HEK293 (cell line): Measurements from ENCODE around the gene SYNE1.

Experiments used
- CTCF ChIA-PET: fragments of 350-600 bp; formaldehyde crosslinking; extraction: SDS; loops from one replicate; lab custom pipeline; 2021; ENCODE audit warnings: antibody characterized with exemption; lab: Yijun Ruan, JAX
- POLR2A ChIA-PET: fragments of 300-600 bp; formaldehyde crosslinking; extraction: SDS; loops from one replicate; lab custom pipeline; 2020; ENCODE audit warnings: antibody characterized with exemption, inconsistent platforms; lab: Yijun Ruan, JAX
- H3K27ac ChIP-seq: fragments of 200-500 bp; sonication (Bioruptor generic); 2 replicates; pipeline ENCODE4 v1.5.1; 2014; ENCODE audit warnings: low read depth, low read length, control low read depth, inconsistent platforms; ENCODE audit errors: extremely low read depth
- H3K36me3 ChIP-seq, 2 experiments: fragments of 200-500 bp in 1 of 2; sonication (Bioruptor generic) in 1 of 2; 1 replicate in 1 of 2; 2 replicates in 1 of 2; pipeline ENCODE4 v1.5.1; 2014 to 2017; ENCODE audit warnings: inconsistent platforms in 2 of 2, low read length in 2 of 2; ENCODE audit not compliant: control insufficient read depth in 2 of 2, insufficient read depth in 1 of 2
- H3K4me1 ChIP-seq: fragments of 200-500 bp; sonication (Bioruptor generic); 2 replicates; pipeline ENCODE4 v1.5.1; 2014; ENCODE audit warnings: mild to moderate bottlenecking, low read length, inconsistent platforms; ENCODE audit not compliant: control insufficient read depth, insufficient read depth
- H3K4me3 ChIP-seq: 2 replicates; pipeline ENCODE4 v1.5.1; 2011; ENCODE audit warnings: low read depth, mild to moderate bottlenecking, control low read depth, low read length, moderate library complexity
- H3K9me3 ChIP-seq: fragments of 200-500 bp; sonication (Bioruptor generic); 2 replicates; pipeline ENCODE4 v1.5.1; 2014; ENCODE audit warnings: low read depth, low read length, inconsistent platforms; ENCODE audit not compliant: control insufficient read depth, insufficient read depth
- CTCF ChIP-seq: fragments of 450-650 bp; formaldehyde crosslinking; IDR thresholded peaks from 2 replicates; pipeline ENCODE4 v1.5.1; 2016; ENCODE audit warnings: missing biosample characterization, missing genetic modification characterization
- SCRT2 ChIP-seq: fragments of 450-650 bp; formaldehyde crosslinking; IDR thresholded peaks from 2 replicates; pipeline ENCODE4 v1.5.1; 2016; ENCODE audit warnings: missing biosample characterization, missing genetic modification characterization
- SETDB1 ChIP-seq: IDR thresholded peaks from one replicate; pipeline ENCODE4 v1.6.1; 2017; ENCODE audit warnings: mild to moderate bottlenecking, low read length, moderate library complexity, mixed read lengths; ENCODE audit not compliant: insufficient read length
- TRIM28 ChIP-seq: IDR thresholded peaks from 2 replicates; pipeline ENCODE4 v1.6.1; 2011; ENCODE audit warnings: low read length, control low read depth, borderline replicate concordance
- ZBTB8A ChIP-seq: fragments of 450-650 bp; formaldehyde crosslinking; IDR thresholded peaks from 2 replicates; pipeline ENCODE4 v1.5.1; 2016; ENCODE audit warnings: missing biosample characterization, missing genetic modification characterization
- ZFP69B ChIP-seq: fragments of 450-650 bp; formaldehyde crosslinking; IDR thresholded peaks from 2 replicates; pipeline ENCODE4 v1.5.1; 2016; ENCODE audit warnings: missing biosample characterization, missing genetic modification characterization
- ZNF174 ChIP-seq: fragments of 450-650 bp; formaldehyde crosslinking; IDR thresholded peaks from 2 replicates; pipeline ENCODE4 v1.5.0; 2017; ENCODE audit warnings: missing biosample characterization, mild to moderate bottlenecking, missing genetic modification characterization
- ZNF2 ChIP-seq: fragments of 450-650 bp; formaldehyde crosslinking; IDR thresholded peaks from 2 replicates; pipeline ENCODE4 v1.5.1; 2016; ENCODE audit warnings: missing biosample characterization, missing genetic modification characterization
- ZNF223 ChIP-seq: fragments of 450-650 bp; formaldehyde crosslinking; IDR thresholded peaks from 2 replicates; pipeline ENCODE4 v1.5.1; 2016; ENCODE audit warnings: missing biosample characterization, missing genetic modification characterization
- ZNF350 ChIP-seq: fragments of 450-650 bp; formaldehyde crosslinking; IDR thresholded peaks from 2 replicates; pipeline ENCODE4 v1.5.0; 2017; ENCODE audit warnings: missing biosample characterization, mild to moderate bottlenecking, missing genetic modification characterization
- ZNF473 ChIP-seq: fragments of 450-650 bp; formaldehyde crosslinking; IDR thresholded peaks from 2 replicates; pipeline ENCODE4 v1.5.1; 2017; ENCODE audit warnings: missing biosample characterization, missing genetic modification characterization
- ZNF529 ChIP-seq: fragments of 450-650 bp; formaldehyde crosslinking; IDR thresholded peaks from 2 replicates; pipeline ENCODE4 v1.5.1; 2017; ENCODE audit warnings: missing genetic modification characterization, missing biosample characterization; ENCODE audit not compliant: insufficient replicate concordance
- ZNF654 ChIP-seq: fragments of 450-650 bp; formaldehyde crosslinking; IDR thresholded peaks from 2 replicates; pipeline ENCODE4 v1.5.1; 2016; ENCODE audit warnings: low read depth, missing biosample characterization, missing genetic modification characterization
- TF ChIP-seq, protein P1 (sequence below): sonication (generic); formaldehyde crosslinking; IDR thresholded peaks from 2 replicates; pipeline ENCODE4 v1.8.1; 2022; ENCODE audit warnings: mild to moderate bottlenecking, moderate library complexity, missing genetic modification reagents
- TF ChIP-seq, protein P2 (sequence below): fragments of 450-650 bp; formaldehyde crosslinking; IDR thresholded peaks from 2 replicates; pipeline ENCODE4 v1.5.1; 2016; ENCODE audit warnings: missing biosample characterization, missing genetic modification characterization, borderline replicate concordance
- TF ChIP-seq, protein P3 (sequence below): fragments of 450-650 bp; IDR thresholded peaks from 2 replicates; pipeline ENCODE4 v1.5.1; 2018; ENCODE audit warnings: missing biosample characterization, mild to moderate bottlenecking, missing genetic modification characterization

Gene SYNE1

GRCh38 chr6:152557502-152557901, 79.7 kb downstream of the SYNE1 start:
- Histone ChIP-seq H3K4me3 (no peak overlapping the region), H3K9me3 (no peaks in the 10 kb centered on the region; the same call in 1 of the 2 replicates), H3K27ac (no peak overlapping the region), H3K36me3 (no peaks in the 10 kb centered on the region), H3K4me1 (no peaks in the 10 kb centered on the region)
- TF ChIP-seq TRIM28 = peak; percentile 40; the same call in 1 of the 2 replicates
- TF ChIP-seq SETDB1 = peak; percentile 98
- TF ChIP-seq, protein P1, sequence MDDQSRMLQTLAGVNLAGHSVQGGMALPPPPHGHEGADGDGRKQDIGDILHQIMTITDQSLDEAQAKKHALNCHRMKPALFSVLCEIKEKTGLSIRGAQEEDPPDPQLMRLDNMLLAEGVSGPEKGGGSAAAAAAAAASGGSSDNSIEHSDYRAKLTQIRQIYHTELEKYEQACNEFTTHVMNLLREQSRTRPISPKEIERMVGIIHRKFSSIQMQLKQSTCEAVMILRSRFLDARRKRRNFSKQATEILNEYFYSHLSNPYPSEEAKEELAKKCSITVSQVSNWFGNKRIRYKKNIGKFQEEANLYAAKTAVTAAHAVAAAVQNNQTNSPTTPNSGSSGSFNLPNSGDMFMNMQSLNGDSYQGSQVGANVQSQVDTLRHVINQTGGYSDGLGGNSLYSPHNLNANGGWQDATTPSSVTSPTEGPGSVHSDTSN (CRISPR knock-in tag) = no peak
- ChIA-PET CTCF (interaction anchor here (0.7 to 3.1 kb wide), 6 partner anchors 9 to 391 kb away, joined by 3 to 14 read pairs (median 5); no protein-coding TSS in a partner anchor), POLR2A (no interaction called here)

- Histone ChIP-seq H3K4me1 (no peaks in the 10 kb centered on the region), H3K9me3 (no peaks in the 10 kb centered on the region; the same call in 1 of the 2 replicates), H3K27ac (no peak overlapping the region), H3K4me3 (no peak overlapping the region), H3K36me3 (no peaks in the 10 kb centered on the region)
- TF ChIP-seq ZNF529 = no peak
- no peak for TF ChIP-seq ZNF350
- no peak for TF ChIP-seq ZNF473 (tag by site-specific recombination)
- no peak for TF ChIP-seq ZBTB8A (tag by site-specific recombination)
- TF ChIP-seq, protein P2, sequence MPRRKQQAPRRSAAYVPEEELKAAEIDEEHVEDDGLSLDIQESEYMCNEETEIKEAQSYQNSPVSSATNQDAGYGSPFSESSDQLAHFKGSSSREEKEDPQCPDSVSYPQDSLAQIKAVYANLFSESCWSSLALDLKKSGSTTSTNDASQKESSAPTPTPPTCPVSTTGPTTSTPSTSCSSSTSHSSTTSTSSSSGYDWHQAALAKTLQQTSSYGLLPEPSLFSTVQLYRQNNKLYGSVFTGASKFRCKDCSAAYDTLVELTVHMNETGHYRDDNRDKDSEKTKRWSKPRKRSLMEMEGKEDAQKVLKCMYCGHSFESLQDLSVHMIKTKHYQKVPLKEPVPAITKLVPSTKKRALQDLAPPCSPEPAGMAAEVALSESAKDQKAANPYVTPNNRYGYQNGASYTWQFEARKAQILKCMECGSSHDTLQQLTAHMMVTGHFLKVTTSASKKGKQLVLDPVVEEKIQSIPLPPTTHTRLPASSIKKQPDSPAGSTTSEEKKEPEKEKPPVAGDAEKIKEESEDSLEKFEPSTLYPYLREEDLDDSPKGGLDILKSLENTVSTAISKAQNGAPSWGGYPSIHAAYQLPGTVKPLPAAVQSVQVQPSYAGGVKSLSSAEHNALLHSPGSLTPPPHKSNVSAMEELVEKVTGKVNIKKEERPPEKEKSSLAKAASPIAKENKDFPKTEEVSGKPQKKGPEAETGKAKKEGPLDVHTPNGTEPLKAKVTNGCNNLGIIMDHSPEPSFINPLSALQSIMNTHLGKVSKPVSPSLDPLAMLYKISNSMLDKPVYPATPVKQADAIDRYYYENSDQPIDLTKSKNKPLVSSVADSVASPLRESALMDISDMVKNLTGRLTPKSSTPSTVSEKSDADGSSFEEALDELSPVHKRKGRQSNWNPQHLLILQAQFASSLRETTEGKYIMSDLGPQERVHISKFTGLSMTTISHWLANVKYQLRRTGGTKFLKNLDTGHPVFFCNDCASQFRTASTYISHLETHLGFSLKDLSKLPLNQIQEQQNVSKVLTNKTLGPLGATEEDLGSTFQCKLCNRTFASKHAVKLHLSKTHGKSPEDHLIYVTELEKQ (tag by site-specific recombination) = no peak
- CTCF ChIA-PET = interaction anchor here (4.3 kb wide), 1 partner anchor 115 kb away, joined by 63 read pairs; no protein-coding TSS in a partner anchor
- POLR2A ChIA-PET = no interaction called here
Measured at GRCh38 chr6:152554851-152555250, 82.3 kb downstream of the SYNE1 start.

GRCh38 chr6:152552616-152553209, 84.4 kb downstream of the SYNE1 start:
- TF ChIP-seq ZNF223 (tag by site-specific recombination) (no peak), ZFP69B (tag by site-specific recombination) (no peak), CTCF (tag by site-specific recombination) (peak; percentile 66), SCRT2 (tag by site-specific recombination) (0 out of 2 replicates have a peak, but pooled peaks have one; percentile 37), ZNF654 (peak; percentile 86), ZNF2 (peak; percentile 59; the same call in 1 of the 2 replicates), ZNF174 (no peak)
- TF ChIP-seq, protein P3, sequence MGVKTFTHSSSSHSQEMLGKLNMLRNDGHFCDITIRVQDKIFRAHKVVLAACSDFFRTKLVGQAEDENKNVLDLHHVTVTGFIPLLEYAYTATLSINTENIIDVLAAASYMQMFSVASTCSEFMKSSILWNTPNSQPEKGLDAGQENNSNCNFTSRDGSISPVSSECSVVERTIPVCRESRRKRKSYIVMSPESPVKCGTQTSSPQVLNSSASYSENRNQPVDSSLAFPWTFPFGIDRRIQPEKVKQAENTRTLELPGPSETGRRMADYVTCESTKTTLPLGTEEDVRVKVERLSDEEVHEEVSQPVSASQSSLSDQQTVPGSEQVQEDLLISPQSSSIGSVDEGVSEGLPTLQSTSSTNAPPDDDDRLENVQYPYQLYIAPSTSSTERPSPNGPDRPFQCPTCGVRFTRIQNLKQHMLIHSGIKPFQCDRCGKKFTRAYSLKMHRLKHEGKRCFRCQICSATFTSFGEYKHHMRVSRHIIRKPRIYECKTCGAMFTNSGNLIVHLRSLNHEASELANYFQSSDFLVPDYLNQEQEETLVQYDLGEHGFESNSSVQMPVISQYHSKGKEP (tag by site-specific recombination) = peak; percentile 14; the same call in 1 of the 2 replicates
- CTCF ChIA-PET = interaction anchor here (0.6 to 4.3 kb wide), 42 partner anchors 9 to 398 kb away, joined by 3 to 80 read pairs (median 4); no protein-coding TSS in a partner anchor
- no peak overlapping the region for H3K4me3 ChIP-seq
- no peaks in the 10 kb centered on the region for H3K4me1 ChIP-seq
- H3K9me3 ChIP-seq = no peaks in the 10 kb centered on the region; the same call in 1 of the 2 replicates
- no peaks in the 10 kb centered on the region for H3K36me3 ChIP-seq
- H3K27ac ChIP-seq = no peak overlapping the region
- POLR2A ChIA-PET = no interaction called here
